Left renal cortex interstitium (tissue), 4 donors: Measurements from ENCODE around the gene GDA. TPM values are rescaled to one million over a fixed set of nuclear protein-coding genes. Genes with fewer than 3 reads are reported as not detected.
"Not testable (repeated sequence)": the region's sequence is repeated elsewhere in the genome, so short reads cannot be mapped to it uniquely, and the experiment has no call there.

ENCODE experiments used
- DNase-seq, 4 donors: peaks; one replicate each; pipeline ENCODE4 v3.0.0-alpha.2; 2013; ENCODE audit warnings: low read depth in 4 of 4, low spot score in 2 of 4, missing footprints in 1 of 4
- polyA plus RNA-seq, 4 donors: library from polyadenylated mRNA; unstranded; fragments of 120-200 nt; gene quantifications; one replicate each; pipeline ENCODE4 v1.2.1, GENCODE V29; 2013; ENCODE audit not compliant: insufficient read length in 4 of 4

The GDA gene
- polyA plus RNA-seq, 4 donors = 0.24 to 0.95 (median 0.59) TPM

DNA sequence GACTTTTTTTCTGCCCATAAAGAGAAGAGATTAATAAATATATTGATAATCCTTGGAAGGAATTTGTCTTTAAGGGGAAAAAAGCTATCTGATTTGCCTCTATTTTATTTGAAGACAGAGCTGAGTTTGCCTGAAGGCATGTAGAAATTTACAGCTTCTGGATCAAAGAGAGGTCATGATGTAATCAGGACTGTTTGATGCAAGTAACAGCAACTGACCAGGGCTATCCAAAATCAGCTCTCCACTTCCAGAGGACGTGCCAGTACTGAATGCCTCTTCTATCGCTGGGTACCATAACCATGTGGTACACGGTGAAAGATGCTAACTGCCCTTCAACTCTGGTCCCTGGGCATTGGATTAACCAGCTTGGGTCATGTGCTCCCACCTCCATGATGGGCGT is 125.2 kb downstream of the GDA start:
- no peak for DNase-seq

GRCh38 chr9:72274916-72275315 is 125.7 kb downstream of the GDA start:
- no peak for DNase-seq

DNA sequence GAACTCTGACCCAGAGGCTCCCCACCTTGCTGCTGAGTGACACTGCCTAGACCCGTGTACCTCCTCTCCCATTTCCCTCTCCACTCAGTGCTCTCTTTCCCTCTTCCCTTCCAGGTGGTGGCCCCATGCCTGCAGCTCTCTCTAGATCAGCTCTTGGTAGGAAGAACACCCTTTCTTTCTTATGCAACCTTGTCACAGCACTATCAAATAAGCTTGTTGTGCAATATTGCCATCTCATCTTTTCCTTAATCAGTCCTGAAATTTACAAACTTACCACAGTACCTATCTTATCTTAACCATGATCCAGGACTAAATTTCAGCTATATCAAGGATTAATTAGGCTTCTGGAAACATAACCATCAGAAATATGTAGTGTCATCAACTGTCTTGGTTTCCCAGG is 127.2 kb downstream of the GDA start:
- DNase-seq = no peak

GRCh38 chr9:72278959-72279358 is 129.7 kb downstream of the GDA start:
- DNase-seq = no peak

GRCh38 chr9:72280913-72281500 is 131.8 kb downstream of the GDA start:
- peak in 2 of 4 donors; percentile 41 to 56 for DNase-seq

DNA sequence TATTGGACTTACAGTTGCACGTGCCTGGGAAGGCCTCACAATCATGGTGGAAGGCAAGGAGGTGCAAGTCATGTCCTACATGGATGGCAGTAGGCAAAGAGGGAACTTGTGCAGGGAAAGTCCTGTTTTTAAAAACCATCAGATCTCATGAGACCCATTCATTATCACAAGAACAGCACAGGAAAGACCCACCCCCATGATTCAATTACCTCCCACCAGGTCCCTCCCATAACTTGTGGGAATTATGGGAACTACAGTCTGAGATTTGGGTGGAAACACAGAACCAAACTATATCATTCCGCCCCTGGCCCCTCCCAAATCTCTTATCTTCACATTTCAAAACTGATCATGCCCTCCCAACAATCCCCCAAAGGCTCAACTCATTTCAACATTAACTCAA is 140.2 kb downstream of the GDA start:
- no peak for DNase-seq

- no peak for DNase-seq
Measured at GRCh38 chr9:72290311-72290710, 141.1 kb downstream of the GDA start.

GRCh38 chr9:72291576-72291975 is 142.3 kb downstream of the GDA start:
- not testable (repeated sequence) for DNase-seq

DNA sequence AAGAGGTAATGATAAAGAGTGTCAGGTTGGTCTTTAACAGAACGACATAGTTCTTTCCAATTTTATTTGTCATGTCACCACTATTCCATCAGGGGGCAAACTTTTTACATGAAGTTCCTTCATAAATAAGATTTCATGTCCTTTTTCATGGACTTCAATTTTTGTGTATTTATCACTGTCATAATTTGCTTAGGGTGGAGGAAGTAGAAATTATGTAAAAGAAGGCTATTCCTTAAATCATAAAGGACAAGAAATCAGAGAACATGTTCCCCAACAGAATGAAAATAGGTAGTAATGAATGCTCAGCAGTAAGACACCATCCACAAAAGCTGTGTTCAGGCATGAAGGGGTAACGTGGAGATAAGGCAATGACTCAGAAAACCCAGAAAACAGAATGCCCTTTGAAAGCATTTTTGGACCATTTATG is 143.0 kb downstream of the GDA start:
- DNase-seq = no peak

DNA sequence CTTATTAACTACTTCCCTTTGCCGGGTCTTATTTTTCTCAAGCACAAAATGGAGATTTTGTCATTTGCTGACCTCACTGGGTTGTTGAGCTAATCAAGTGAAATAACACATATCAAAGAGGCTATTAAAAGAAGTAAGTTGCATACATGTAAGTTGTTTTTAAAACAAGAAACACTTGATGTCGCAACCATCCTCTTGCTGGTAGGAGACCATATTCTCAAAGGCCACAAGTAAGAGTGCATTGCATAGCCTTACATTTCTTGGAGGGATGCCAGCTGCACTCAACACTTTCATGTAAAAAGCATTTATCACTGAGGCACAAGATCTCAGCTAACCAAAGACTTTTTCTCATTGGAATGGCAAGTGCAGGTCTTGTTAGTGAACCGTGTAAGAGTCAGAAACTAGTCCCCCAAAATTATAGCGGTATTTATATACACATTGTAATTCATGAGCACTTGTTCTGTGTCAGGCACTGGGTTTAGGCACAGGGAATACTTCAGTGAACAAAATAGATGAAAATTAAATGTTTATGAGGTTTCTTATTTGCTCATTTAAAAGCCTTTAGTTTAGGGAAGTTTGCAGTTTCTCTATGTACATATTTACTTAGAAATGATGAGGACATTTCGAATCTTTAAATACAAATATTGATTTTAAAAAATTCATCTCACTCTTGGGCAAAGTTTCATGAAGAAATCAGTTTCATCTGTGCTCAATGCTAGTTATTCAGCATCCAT is 143.8 kb downstream of the GDA start:
- DNase-seq = no peak

DNA sequence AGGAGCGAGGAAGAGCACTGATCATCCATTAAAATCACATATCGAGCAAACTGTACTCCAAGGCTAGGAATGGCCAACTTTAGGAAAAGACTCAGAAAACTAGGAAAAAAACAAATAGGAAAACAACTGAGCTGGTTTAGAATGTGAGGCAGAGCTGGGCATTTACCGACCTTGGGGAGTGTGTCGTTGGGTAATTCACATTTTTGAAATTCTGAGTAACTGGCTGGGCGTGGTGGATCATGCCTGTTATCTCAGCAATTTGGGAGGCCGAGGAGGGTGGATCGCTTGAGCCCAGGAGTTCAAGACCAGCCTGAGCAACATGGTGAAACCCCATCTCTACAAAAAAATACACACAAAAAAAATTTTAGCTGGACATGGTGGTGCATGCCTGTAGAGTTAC is 145.7 kb downstream of the GDA start:
- DNase-seq = no peak

DNA sequence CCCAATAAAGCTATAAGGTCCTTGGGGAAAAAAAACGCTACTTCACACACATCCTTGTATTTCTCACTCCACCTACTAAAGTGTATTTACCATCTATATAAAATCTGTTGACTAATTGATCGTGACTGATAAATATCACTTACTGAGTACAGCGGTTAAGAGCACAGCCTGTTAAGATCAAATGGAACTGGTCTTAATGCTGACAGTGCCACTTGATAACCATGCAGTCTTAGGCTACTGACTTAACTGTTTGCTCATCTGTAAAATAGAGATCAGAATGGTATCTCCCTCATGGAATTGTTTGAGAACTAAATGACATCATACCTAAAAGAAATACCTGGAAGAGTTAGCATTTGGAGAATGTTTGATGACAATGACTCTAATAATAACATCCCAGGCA is 148.3 kb downstream of the GDA start:
- no peak for DNase-seq

- DNase-seq = no peak
Measured at GRCh38 chr9:72299017-72299603, 149.9 kb downstream of the GDA start.

DNA sequence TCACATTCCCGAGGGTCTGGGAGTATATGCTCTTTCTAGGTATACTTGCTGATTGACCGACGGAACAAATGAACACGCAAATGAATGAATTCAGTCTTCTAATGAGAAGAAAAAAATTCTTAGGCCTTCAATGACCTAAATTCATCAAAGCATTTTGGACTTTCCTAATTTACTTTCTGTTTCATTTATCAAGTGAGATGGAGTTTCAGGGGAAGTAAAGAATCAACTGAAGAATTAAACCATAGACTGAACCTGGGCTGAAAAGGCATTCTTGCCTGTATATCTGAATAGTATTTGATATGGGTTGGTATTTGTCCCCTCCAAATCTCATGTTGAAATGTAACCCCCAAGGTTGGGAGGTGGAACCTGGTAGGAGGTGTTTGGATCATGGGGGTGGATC is 151.6 kb downstream of the GDA start:
- DNase-seq = no peak

Other genes starting within 250 kb of the GDA start
- gene ABHD17B, start 238.2 kb upstream of the GDA start, polyA plus RNA-seq = 10 to 100 TPM; 26.8 to 29.9 (median 29.0) TPM
- gene C9orf85, start 237.8 kb upstream of the GDA start, polyA plus RNA-seq = 10 to 100 TPM; 16.5 to 19.1 (median 17.7) TPM
- not detected for gene C9orf57, start 88.8 kb upstream of the GDA start, polyA plus RNA-seq
- 100 to 1,000 TPM; 179 to 221 (median 193) TPM for gene ZFAND5, start 215.8 kb downstream of the GDA start, polyA plus RNA-seq